Measurements from ENCODE around the gene CCDC68. TPM values are rescaled to one million over a fixed set of nuclear protein-coding genes. Genes with fewer than 3 reads are reported as not detected.

Gene CCDC68
- total RNA-seq, 4 donors from 2014 or later, result 3.9 to 19.7 (median 5.8) TPM

DNA sequence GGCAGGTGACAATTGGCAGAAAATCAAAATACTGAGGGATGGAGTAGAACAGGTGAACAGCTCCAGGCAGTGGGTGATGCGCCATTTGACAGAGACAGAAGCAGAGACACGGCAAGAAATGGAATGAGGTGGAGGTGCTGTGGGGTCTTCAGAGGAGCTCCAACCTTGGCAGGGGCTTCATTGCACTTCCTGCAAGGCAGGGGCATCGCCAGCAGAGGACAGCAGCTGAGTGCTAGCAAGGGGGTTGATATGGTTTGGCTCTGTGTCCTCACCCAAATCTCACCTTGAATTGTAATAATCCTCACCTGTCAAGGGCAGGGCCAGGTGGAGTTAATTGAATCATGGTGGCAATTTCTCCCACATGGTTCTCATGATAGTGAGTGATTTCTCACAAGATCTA, 42.8 kb downstream of the CCDC68 start:
- no peak for DNase-seq (ENCODE audit: low spot score in 2 of 2)
- no peak for TF ChIP-seq POLR2A (IDR thresholded peaks at IDR 0.05)
- TF ChIP-seq EP300 (IDR thresholded peaks at IDR 0.05), result no peak
- no peak for TF ChIP-seq CTCF (IDR thresholded peaks at IDR 0.05)
- Histone ChIP-seq H3K4me3 (no peak overlapping the region), H3K27me3 (no peaks in the 10 kb centered on the region), H3K36me3 (no peaks in the 10 kb centered on the region), H3K27ac (no peak overlapping the region), H3K4me1 (no peaks in the 10 kb centered on the region), H3K9me3 (no peaks in the 10 kb centered on the region)
- 86 to 93% methylated on average over 3 of the region's 3 CpGs for WGBS, 2 donors

GRCh38 chr18:54914816-54915215, 44.4 kb downstream of the CCDC68 start:
- no peak for DNase-seq (ENCODE audit: low spot score in 2 of 2)
- no peak for TF ChIP-seq POLR2A (IDR thresholded peaks at IDR 0.05)
- TF ChIP-seq CTCF (IDR thresholded peaks at IDR 0.05), result no peak
- H3K4me3 ChIP-seq, result no peak overlapping the region
- no peaks in the 10 kb centered on the region for H3K36me3 ChIP-seq
- H3K27me3 ChIP-seq, result no peaks in the 10 kb centered on the region
- H3K27ac ChIP-seq, result no peak overlapping the region
- WGBS, 2 donors, result 79 to 94% methylated on average over 4 of the region's 4 CpGs
- H3K4me1 ChIP-seq, result no peaks in the 10 kb centered on the region
- no peaks in the 10 kb centered on the region for H3K9me3 ChIP-seq

GRCh38 chr18:54911551-54911950, 47.7 kb downstream of the CCDC68 start:
- no peak overlapping the region for H3K27ac ChIP-seq
- H3K9me3 ChIP-seq, result no peaks in the 10 kb centered on the region
- WGBS, 2 donors, result 80 to 83% methylated on average over 2 of the region's 2 CpGs

GRCh38 chr18:54910161-54910919, 48.9 kb downstream of the CCDC68 start:
- no peak overlapping the region for H3K4me3 ChIP-seq
- no peak for DNase-seq (ENCODE audit: low spot score in 2 of 2)
- no peaks in the 10 kb centered on the region for H3K36me3 ChIP-seq

More at GRCh38 chr18:54911551-54911950, 47.7 kb downstream of the CCDC68 start:
- no peak for DNase-seq (ENCODE audit: low spot score in 2 of 2)
- Histone ChIP-seq H3K27me3 (no peaks in the 10 kb centered on the region), H3K4me3 (no peak overlapping the region), H3K36me3 (no peaks in the 10 kb centered on the region), H3K4me1 (no peaks in the 10 kb centered on the region)
- TF ChIP-seq POLR2A (IDR thresholded peaks at IDR 0.05) (no peak), CTCF (IDR thresholded peaks at IDR 0.05) (no peak), EP300 (IDR thresholded peaks at IDR 0.05) (no peak)

GRCh38 chr18:54909538-54909937, 49.7 kb downstream of the CCDC68 start:
- 85 to 98% methylated on average over 6 to 11 of the region's 11 CpGs for WGBS, 2 donors
- no peaks in the 10 kb centered on the region for H3K36me3 ChIP-seq
- no peaks in the 10 kb centered on the region for H3K4me1 ChIP-seq
- H3K27me3 ChIP-seq, result no peaks in the 10 kb centered on the region
- DNase-seq (ENCODE audit: low spot score in 2 of 2), result no peak
- H3K4me3 ChIP-seq, result no peak overlapping the region
- no peak for TF ChIP-seq POLR2A (IDR thresholded peaks at IDR 0.05)
- no peak for TF ChIP-seq EP300 (IDR thresholded peaks at IDR 0.05)
- TF ChIP-seq CTCF (IDR thresholded peaks at IDR 0.05), result no peak
- H3K9me3 ChIP-seq, result no peaks in the 10 kb centered on the region
- no peak overlapping the region for H3K27ac ChIP-seq

More at GRCh38 chr18:54910161-54910919, 48.9 kb downstream of the CCDC68 start:
- Histone ChIP-seq H3K27me3 (no peaks in the 10 kb centered on the region), H3K27ac (no peak overlapping the region), H3K4me1 (no peaks in the 10 kb centered on the region), H3K9me3 (no peaks in the 10 kb centered on the region)
- WGBS, 2 donors, result 70 to 86% methylated on average over 4 to 6 of the region's 6 CpGs
- TF ChIP-seq POLR2A (IDR thresholded peaks at IDR 0.05) (no peak), EP300 (IDR thresholded peaks at IDR 0.05) (no peak)
